ENCODE data around the gene CLEC4G.

- TF ChIP-seq ZC3H10 (CRISPR knock-in tag; IDR thresholded peaks at IDR 0.05) (no peak), CSRNP3 (CRISPR knock-in tag; IDR thresholded peaks at IDR 0.05) (no peak), ZFP30 (CRISPR knock-in tag; IDR thresholded peaks at IDR 0.05) (no peak), ZNF70 (CRISPR knock-in tag; IDR thresholded peaks at IDR 0.05) (no peak), ISL1 (CRISPR knock-in tag; IDR thresholded peaks at IDR 0.05) (no peak), ZNF8 (CRISPR knock-in tag; IDR thresholded peaks at IDR 0.05) (no peak), ZFP3 (CRISPR knock-in tag; IDR thresholded peaks at IDR 0.05) (no peak), PPARA (CRISPR knock-in tag; IDR thresholded peaks at IDR 0.05; ENCODE audit: borderline replicate concordance) (no peak)
- TF ChIP-seq, protein P1, sequence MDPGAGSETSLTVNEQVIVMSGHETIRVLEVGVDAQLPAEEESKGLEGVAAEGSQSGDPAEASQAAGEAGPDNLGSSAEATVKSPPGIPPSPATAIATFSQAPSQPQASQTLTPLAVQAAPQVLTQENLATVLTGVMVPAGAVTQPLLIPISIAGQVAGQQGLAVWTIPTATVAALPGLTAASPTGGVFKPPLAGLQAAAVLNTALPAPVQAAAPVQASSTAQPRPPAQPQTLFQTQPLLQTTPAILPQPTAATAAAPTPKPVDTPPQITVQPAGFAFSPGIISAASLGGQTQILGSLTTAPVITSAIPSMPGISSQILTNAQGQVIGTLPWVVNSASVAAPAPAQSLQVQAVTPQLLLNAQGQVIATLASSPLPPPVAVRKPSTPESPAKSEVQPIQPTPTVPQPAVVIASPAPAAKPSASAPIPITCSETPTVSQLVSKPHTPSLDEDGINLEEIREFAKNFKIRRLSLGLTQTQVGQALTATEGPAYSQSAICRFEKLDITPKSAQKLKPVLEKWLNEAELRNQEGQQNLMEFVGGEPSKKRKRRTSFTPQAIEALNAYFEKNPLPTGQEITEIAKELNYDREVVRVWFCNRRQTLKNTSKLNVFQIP (CRISPR knock-in tag; IDR thresholded peaks at IDR 0.05; ENCODE audit: borderline replicate concordance, low read depth): no peak
- TF ChIP-seq, protein P2, sequence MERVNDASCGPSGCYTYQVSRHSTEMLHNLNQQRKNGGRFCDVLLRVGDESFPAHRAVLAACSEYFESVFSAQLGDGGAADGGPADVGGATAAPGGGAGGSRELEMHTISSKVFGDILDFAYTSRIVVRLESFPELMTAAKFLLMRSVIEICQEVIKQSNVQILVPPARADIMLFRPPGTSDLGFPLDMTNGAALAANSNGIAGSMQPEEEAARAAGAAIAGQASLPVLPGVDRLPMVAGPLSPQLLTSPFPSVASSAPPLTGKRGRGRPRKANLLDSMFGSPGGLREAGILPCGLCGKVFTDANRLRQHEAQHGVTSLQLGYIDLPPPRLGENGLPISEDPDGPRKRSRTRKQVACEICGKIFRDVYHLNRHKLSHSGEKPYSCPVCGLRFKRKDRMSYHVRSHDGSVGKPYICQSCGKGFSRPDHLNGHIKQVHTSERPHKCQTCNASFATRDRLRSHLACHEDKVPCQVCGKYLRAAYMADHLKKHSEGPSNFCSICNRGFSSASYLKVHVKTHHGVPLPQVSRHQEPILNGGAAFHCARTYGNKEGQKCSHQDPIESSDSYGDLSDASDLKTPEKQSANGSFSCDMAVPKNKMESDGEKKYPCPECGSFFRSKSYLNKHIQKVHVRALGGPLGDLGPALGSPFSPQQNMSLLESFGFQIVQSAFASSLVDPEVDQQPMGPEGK (CRISPR knock-in tag; IDR thresholded peaks at IDR 0.05; ENCODE audit: borderline replicate concordance): no peak
These were observed 11.6 kb downstream of the CLEC4G start for GRCh38 chr19:7720351-7720750.
